Activated CD4-positive, alpha-beta T cell treated with anti-CD3 and anti-CD28 coated beads, Interleukin-10, Interleukin-2, amounts not matched to agents 100 ng/mL and 50 ng/mL, durations not matched to agents 16 hours and 8 hours (primary cell): ENCODE results near the gene MAP4K4.

Experiments
- DNase-seq: peaks from one replicate; pipeline ENCODE4 v3.0.0-alpha.2; 2020

Gene MAP4K4

GRCh38 chr2:101795033-101795432, 97.5 kb downstream of the MAP4K4 start:
- DNase-seq: no peak

- DNase-seq: no peak
These were observed 99.5 kb downstream of the MAP4K4 start for GRCh38 chr2:101796825-101797600.

GRCh38 chr2:101801496-101801895, 104.0 kb downstream of the MAP4K4 start:
- no peak for DNase-seq

GRCh38 chr2:101802329-101802728, 104.8 kb downstream of the MAP4K4 start:
- DNase-seq: no peak

GRCh38 chr2:101803128-101803527, 105.6 kb downstream of the MAP4K4 start:
- DNase-seq: no peak

GRCh38 chr2:101803945-101804696, 106.6 kb downstream of the MAP4K4 start:
- DNase-seq: no peak

GRCh38 chr2:101805152-101806088, 107.9 kb downstream of the MAP4K4 start:
- DNase-seq: no peak

- peak; percentile 32 for DNase-seq
These were observed 108.6 kb downstream of the MAP4K4 start for GRCh38 chr2:101806123-101806522.

- no peak for DNase-seq
These were observed 109.2 kb downstream of the MAP4K4 start for GRCh38 chr2:101806701-101807100.

GRCh38 chr2:101807242-101807641, 109.7 kb downstream of the MAP4K4 start:
- no peak for DNase-seq

GRCh38 chr2:101808006-101808562, 110.6 kb downstream of the MAP4K4 start:
- DNase-seq: no peak

- DNase-seq: no peak
These were observed 112.2 kb downstream of the MAP4K4 start for GRCh38 chr2:101809698-101810097.

- no peak for DNase-seq
These were observed 113.9 kb downstream of the MAP4K4 start for GRCh38 chr2:101811226-101812015.

GRCh38 chr2:101812226-101812625, 114.7 kb downstream of the MAP4K4 start:
- no peak for DNase-seq

GRCh38 chr2:101814752-101815151, 117.2 kb downstream of the MAP4K4 start:
- DNase-seq: no peak

GRCh38 chr2:101815154-101815553, 117.6 kb downstream of the MAP4K4 start:
- DNase-seq: no peak

GRCh38 chr2:101815739-101816391, 118.4 kb downstream of the MAP4K4 start:
- no peak for DNase-seq

GRCh38 chr2:101816598-101816997, 119.1 kb downstream of the MAP4K4 start:
- no peak for DNase-seq

- DNase-seq: no peak
These were observed 120.0 kb downstream of the MAP4K4 start for GRCh38 chr2:101817481-101817880.

GRCh38 chr2:101818531-101819451, 121.3 kb downstream of the MAP4K4 start:
- peak; percentile 32 for DNase-seq
